ENCODE data around the gene SLC12A7.

SLC12A7 gene

GRCh38 chr5:1080432-1080831 lies 31.4 kb downstream of the SLC12A7 start:
- no peak for DNase-seq (ENCODE audit: low read depth in 1 of 2, low spot score in 1 of 2)

DNA sequence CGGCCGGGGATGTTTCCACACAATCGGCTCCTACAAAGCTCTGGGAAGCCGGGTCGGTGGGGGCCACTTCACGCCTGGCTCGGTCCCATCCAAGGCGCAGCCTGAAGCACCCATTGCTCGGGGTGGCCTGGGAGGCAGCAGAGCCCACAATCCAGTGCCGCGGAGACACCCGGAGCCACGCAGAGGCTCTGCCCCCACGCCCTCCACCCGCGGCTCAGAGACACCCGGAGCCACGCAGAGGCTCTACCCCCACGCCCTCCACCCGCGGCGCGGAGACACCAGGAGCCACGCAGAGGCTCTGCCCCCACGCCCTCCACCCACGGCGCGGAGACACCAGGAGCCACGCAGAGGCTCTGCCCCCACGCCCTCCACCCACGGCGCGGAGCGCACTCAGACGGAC lies 31.9 kb downstream of the SLC12A7 start:
- no peak for DNase-seq (ENCODE audit: low read depth in 1 of 2, low spot score in 1 of 2)

GRCh38 chr5:1079486-1079885 lies 32.4 kb downstream of the SLC12A7 start:
- DNase-seq (ENCODE audit: low read depth in 1 of 2, low spot score in 1 of 2), result no peak

- DNase-seq (ENCODE audit: low read depth in 1 of 2, low spot score in 1 of 2), result no peak
Measured at GRCh38 chr5:1078851-1079250, 33.0 kb downstream of the SLC12A7 start.

GRCh38 chr5:1078206-1078605 lies 33.7 kb downstream of the SLC12A7 start:
- DNase-seq (ENCODE audit: low read depth in 1 of 2, low spot score in 1 of 2), result no peak

GRCh38 chr5:1077491-1078020 lies 34.3 kb downstream of the SLC12A7 start:
- DNase-seq (ENCODE audit: low read depth in 1 of 2, low spot score in 1 of 2), result no peak

DNA sequence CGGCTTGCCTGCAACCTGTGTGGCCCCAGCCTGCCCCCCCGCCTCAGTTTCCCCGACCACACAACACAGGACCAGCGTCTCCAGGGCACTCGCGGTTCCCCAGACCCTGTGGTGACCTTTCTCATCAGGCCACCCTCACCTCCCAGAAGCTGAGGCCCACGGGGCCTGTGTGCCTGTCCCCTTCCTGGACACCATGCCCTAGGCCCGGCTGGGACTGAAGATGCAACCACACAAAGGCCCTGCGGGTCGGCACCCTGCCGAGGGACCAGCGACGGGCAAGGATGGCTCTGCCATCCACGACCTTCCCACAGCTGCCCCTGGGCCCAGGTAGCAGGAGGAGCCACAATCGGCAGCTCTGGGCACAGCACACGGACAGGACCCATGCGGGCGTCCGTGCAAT lies 34.8 kb downstream of the SLC12A7 start:
- no peak for DNase-seq (ENCODE audit: low read depth in 1 of 2, low spot score in 1 of 2)

GRCh38 chr5:1076406-1076805 lies 35.5 kb downstream of the SLC12A7 start:
- no peak for DNase-seq (ENCODE audit: low read depth in 1 of 2, low spot score in 1 of 2)

GRCh38 chr5:1075931-1076330 lies 35.9 kb downstream of the SLC12A7 start:
- no peak for DNase-seq (ENCODE audit: low read depth in 1 of 2, low spot score in 1 of 2)

DNA sequence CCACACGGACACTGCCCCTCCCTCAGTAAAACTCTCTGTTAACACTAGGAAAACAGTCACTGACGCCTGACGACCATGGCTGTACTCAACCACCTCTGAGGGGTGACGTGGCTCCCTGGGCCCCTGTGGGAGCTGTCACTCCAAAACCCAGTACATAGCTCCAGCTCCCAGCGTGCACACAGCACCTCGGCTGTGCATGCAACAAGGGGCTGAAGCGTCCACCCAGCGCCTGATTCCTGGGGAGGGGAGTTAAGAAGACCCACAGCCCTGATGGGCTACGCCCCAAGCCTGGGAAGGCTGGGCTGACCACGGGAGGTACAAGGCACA lies 36.3 kb downstream of the SLC12A7 start:
- no peak for DNase-seq (ENCODE audit: low read depth in 1 of 2, low spot score in 1 of 2)

DNA sequence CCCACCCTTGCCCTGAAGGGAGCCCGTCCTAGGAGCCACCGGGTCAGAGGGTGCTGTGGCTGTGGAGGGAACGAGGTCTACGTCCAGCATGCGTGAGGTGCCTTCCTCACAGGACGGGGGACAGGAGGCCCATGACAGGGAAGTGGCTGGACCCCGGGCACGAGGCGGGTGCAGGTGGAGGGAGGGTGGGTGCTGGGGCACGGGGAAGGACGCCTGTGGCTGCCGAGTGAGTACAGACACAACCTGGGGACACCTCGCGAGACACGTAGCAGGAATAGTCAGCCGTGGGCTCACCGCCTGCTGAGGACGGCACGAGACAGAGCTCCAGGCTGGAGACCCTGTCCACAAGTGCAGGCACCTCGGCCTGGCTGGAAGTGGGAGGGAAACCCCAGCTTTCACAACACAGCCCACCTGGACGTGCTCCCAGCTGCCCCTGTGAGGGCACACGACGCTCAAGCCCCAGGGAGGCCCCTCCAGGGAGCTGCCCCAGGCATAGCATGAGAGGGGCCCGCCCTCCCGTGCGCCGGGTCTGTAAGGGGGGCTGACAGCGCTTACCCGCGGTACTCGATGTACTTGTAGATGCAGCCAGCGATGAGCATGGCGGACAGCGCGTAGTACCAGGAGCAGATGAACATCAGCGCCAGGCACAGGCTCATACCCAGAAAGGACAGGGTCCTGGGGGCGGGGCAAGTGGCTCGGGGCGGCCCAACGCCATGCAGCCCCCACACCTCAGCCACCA lies 36.9 kb downstream of the SLC12A7 start:
- DNase-seq (ENCODE audit: low read depth in 1 of 2, low spot score in 1 of 2), result no peak

DNA sequence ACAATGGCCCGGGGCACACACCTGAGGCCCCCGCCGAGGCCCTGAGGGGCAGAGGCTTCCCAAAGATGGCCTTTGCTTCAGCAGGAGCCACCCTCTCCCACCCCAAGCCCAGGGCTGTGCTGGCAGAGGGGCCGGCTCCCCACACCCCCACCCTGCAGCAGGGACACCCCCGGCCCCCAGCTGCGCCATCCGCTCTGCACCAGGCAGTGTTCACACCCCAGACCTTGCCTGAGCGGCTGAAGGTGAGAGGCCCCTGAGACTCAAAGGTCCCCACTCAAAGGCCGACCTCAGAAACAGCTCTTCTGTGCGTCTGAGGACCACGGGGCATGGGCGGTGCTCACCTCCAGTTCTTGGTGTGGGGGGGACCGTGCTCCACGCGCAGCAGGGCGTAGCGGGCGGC lies 37.6 kb downstream of the SLC12A7 start:
- no peak for DNase-seq (ENCODE audit: low read depth in 1 of 2, low spot score in 1 of 2)

GRCh38 chr5:1073239-1074102 lies 38.4 kb downstream of the SLC12A7 start:
- no peak for DNase-seq (ENCODE audit: low read depth in 1 of 2, low spot score in 1 of 2)

- DNase-seq (ENCODE audit: low read depth in 1 of 2, low spot score in 1 of 2), result no peak
Measured at GRCh38 chr5:1069720-1070088, 42.2 kb downstream of the SLC12A7 start.

GRCh38 chr5:1068895-1069719 lies 42.8 kb downstream of the SLC12A7 start:
- DNase-seq (ENCODE audit: low read depth in 1 of 2, low spot score in 1 of 2), result no peak

GRCh38 chr5:1068204-1068894 lies 43.5 kb downstream of the SLC12A7 start:
- no peak for DNase-seq (ENCODE audit: low read depth in 1 of 2, low spot score in 1 of 2)

GRCh38 chr5:1067141-1068121 lies 44.4 kb downstream of the SLC12A7 start:
- no peak for DNase-seq (ENCODE audit: low read depth in 1 of 2, low spot score in 1 of 2)

DNA sequence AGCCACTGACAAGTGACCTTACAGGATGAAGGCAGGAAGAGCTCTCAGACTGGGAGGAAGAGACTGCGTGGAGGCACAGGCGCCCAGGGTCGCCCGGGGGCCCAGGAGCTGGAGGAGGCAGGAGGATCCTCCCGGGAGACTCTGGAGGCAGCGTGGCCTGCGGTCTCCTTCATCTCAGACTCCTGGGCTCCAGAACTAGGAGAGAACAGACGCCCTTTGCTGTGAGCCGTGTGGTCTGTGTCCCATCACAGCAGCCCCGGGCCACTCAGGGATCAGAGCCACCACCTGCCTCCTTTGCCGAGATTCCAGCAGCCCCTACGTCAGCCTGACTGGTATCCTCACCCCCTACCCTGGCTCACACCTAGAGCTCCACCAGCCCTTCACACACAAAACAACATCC lies 45.2 kb downstream of the SLC12A7 start:
- DNase-seq (ENCODE audit: low read depth in 1 of 2, low spot score in 1 of 2), result no peak

- no peak for DNase-seq (ENCODE audit: low read depth in 1 of 2, low spot score in 1 of 2)
Measured at GRCh38 chr5:1065891-1066650, 45.8 kb downstream of the SLC12A7 start.

All from activated T-helper 1 cell treated with anti-CD3 and anti-CD28 coated beads, Interleukin-2, amount 50 U/mL, for 16 hours (primary cell).